CD14-positive monocyte (primary cell): ENCODE results near the gene MTMR12. TPM values are rescaled to one million over a fixed set of nuclear protein-coding genes. Genes with fewer than 3 reads are reported as not detected.
A peak's percentile ranks its signal among the peaks of the same experiment; 100 is the strongest.

ENCODE experiments used
- DNase-seq, 3 donors: peaks; one replicate each; pipeline ENCODE4 v3.0.0-alpha.2; 2011 to 2022
- H2AFZ ChIP-seq: 2 replicates; pipeline ENCODE4 v1.6.0; 2012; ENCODE audit warnings: mild to moderate bottlenecking, low read depth, low read length, inconsistent platforms; ENCODE audit not compliant: insufficient read depth, poor library complexity, severe bottlenecking
- H3K27ac ChIP-seq, 2 donors: 1 replicate in 1 of 2; 2 replicates in 1 of 2; pipeline ENCODE4 v1.5.1; 2012 to 2013; ENCODE audit warnings: low read length in 2 of 2, control low read depth in 1 of 2, inconsistent platforms in 1 of 2, low read depth in 1 of 2, mild to moderate bottlenecking in 1 of 2
- H3K27me3 ChIP-seq, 2 donors: one replicate each; pipeline versions ENCODE4 v1.6.0 to v1.6.1; 2011 to 2013; ENCODE audit warnings: low read length in 2 of 2; ENCODE audit not compliant: control insufficient read depth in 2 of 2, insufficient read depth in 2 of 2
- H3K36me3 ChIP-seq, 2 donors: replicated peaks in 1 of 2; 1 replicate in 1 of 2; 2 replicates in 1 of 2; pipeline versions ENCODE4 v1.5.1 to v1.6.1; 2012 to 2013; ENCODE audit warnings: low read length in 2 of 2, control low read depth in 1 of 2, inconsistent platforms in 1 of 2, mild to moderate bottlenecking in 1 of 2; ENCODE audit not compliant: insufficient read depth in 2 of 2, control insufficient read depth in 1 of 2
- H3K4me1 ChIP-seq, 2 donors: 1 replicate in 1 of 2; 2 replicates in 1 of 2; pipeline versions ENCODE4 v1.5.1 to v1.6.1; 2012 to 2013; ENCODE audit warnings: low read length in 2 of 2, control low read depth in 1 of 2, inconsistent platforms in 1 of 2, mild to moderate bottlenecking in 1 of 2, moderate library complexity in 1 of 2; ENCODE audit not compliant: insufficient read depth in 2 of 2, control insufficient read depth in 1 of 2
- H3K4me2 ChIP-seq: replicated peaks from 2 replicates; pipeline ENCODE3; 2012; ENCODE audit warnings: low read length, moderate library complexity, mild to moderate bottlenecking; ENCODE audit not compliant: poor library complexity, severe bottlenecking; ENCODE audit errors: extremely low read depth
- H3K4me3 ChIP-seq, 3 experiments: fragments of 200-600 bp in 1 of 3; sonication (generic) in 1 of 3; replicated peaks in 1 of 3; 1 replicate in 2 of 3; 2 replicates in 1 of 3; pipeline ENCODE4 v1.5.1; 2011 to 2013; ENCODE audit warnings: low read length in 3 of 3, mild to moderate bottlenecking in 3 of 3, control low read depth in 2 of 3, low read depth in 2 of 3, inconsistent platforms in 1 of 3, moderate library complexity in 1 of 3
- H3K79me2 ChIP-seq: 2 replicates; pipeline ENCODE4 v1.6.0; 2012; ENCODE audit warnings: mild to moderate bottlenecking, control low read depth, inconsistent platforms, low read length, moderate library complexity; ENCODE audit not compliant: insufficient read depth
- H3K9ac ChIP-seq: 2 replicates; pipeline ENCODE4 v1.6.0; 2017; ENCODE audit warnings: low read length, mild to moderate bottlenecking; ENCODE audit not compliant: insufficient read depth, poor library complexity, severe bottlenecking
- H3K9me3 ChIP-seq, 2 donors: replicated peaks in 1 of 2; 1 replicate in 1 of 2; 2 replicates in 1 of 2; pipeline versions ENCODE4 v1.5.1 to v1.6.1; 2012 to 2013; ENCODE audit warnings: low read length in 2 of 2, control low read depth in 1 of 2; ENCODE audit not compliant: control insufficient read depth in 1 of 2, insufficient read depth in 1 of 2
- H4K20me1 ChIP-seq: 2 replicates; pipeline ENCODE4 v1.6.0; 2012; ENCODE audit warnings: mild to moderate bottlenecking, low read length, control low read depth, moderate library complexity; ENCODE audit not compliant: insufficient read depth
- H3K27ac Mint-ChIP-seq, 7 donors: one replicate each; pipeline ENCODE4 v1.8.0; 2020; ENCODE audit warnings: mild to moderate bottlenecking in 7 of 7, mixed read lengths in 7 of 7, moderate library complexity in 6 of 7, inconsistent platforms in 2 of 7
- H3K27me3 Mint-ChIP-seq, 3 donors: one replicate each; pipeline ENCODE4 v1.8.0; 2021 to 2022; ENCODE audit warnings: low read depth in 3 of 3, mild to moderate bottlenecking in 3 of 3, mixed read lengths in 3 of 3, moderate library complexity in 3 of 3, inconsistent platforms in 1 of 3
- H3K36me3 Mint-ChIP-seq, 2 donors: one replicate each; pipeline ENCODE4 v1.8.0; 2020; ENCODE audit warnings: mixed read lengths in 2 of 2, inconsistent platforms in 1 of 2, mild to moderate bottlenecking in 1 of 2
- H3K4me1 Mint-ChIP-seq: one replicate; pipeline ENCODE4 v1.8.0; 2020; ENCODE audit warnings: mild to moderate bottlenecking, mixed read lengths
- H3K4me3 Mint-ChIP-seq, 2 donors: one replicate each; pipeline ENCODE4 v1.8.0; 2020; ENCODE audit warnings: mild to moderate bottlenecking in 2 of 2, mixed read lengths in 2 of 2, moderate library complexity in 1 of 2
- H3K9me3 Mint-ChIP-seq, 7 donors: one replicate each; pipeline ENCODE4 v1.8.0; 2020 to 2022; ENCODE audit warnings: mixed read lengths in 7 of 7, mild to moderate bottlenecking in 6 of 7, moderate library complexity in 6 of 7, inconsistent platforms in 2 of 7
- CTCF ChIP-seq: fragments of 200-600 bp; IDR thresholded peaks from one replicate; pipeline ENCODE4 v1.8.0; 2022; ENCODE audit warnings: antibody characterized with exemption, mild to moderate bottlenecking
- WGBS: methylation state at CpG from one replicate; pipeline ENCODE4 v1.1.5; 2013; ENCODE audit warnings: missing lambda C conversion rate; ENCODE audit not compliant: insufficient coverage; 5-methylcytosine and 5-hydroxymethylcytosine counted together
- intact Hi-C, 2 donors: fragments of 100-400 bp; cut with micrococcal nuclease; formaldehyde crosslinking; loops; one replicate each; pipeline versions ENCODE4 v1.15.0 to v1.15.1; 2023
- polyA plus RNA-seq, 3 donors: library from polyadenylated mRNA; depleted of rRNA in 1 of 3; unstranded in 2 of 3; stranded (reverse) in 1 of 3; fragments of 300-500 nt in 2 of 3; fragments of >200 nt in 1 of 3; fragmentation: Illumina TruSeq in 2 of 3; gene quantifications; 1 replicate in 2 of 3; 2 replicates in 1 of 3; pipeline ENCODE4 v1.2.3, GENCODE V29; 2012 to 2021

The MTMR12 gene
- polyA plus RNA-seq, 3 donors: 10.3 to 19.0 (median 17.3) TPM

DNA sequence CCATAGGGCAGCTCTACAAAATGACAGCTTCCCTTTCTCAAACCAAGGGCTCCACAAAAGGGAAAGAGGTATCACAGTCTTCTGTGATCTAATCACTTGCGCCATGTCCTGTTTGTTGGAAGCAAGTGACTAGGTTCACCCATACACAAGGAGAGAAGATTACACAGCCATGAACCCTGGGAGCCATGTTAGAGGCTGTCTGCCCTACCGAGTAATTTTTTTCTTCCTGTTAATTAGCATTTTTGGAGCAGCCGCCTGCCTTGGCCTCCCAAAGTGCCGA, 105.4 kb downstream of the MTMR12 start:
- intact Hi-C loops: no loop called here
- Histone ChIP-seq H3K9ac (no peak overlapping the region), H2AFZ (peak overlapping the region; percentile 68), H3K4me2 (no peak overlapping the region), H3K9me3 (no peaks in the 10 kb centered on the region), H3K4me3 (no peak overlapping the region), H3K4me1 (peaks cover 45 to 52% of the 10 kb centered on the region in 2 donors), H3K36me3 (no peaks in the 10 kb centered on the region), H3K27ac (peak overlapping the region; percentile 52 to 84), H4K20me1 (no peaks in the 10 kb centered on the region), H3K27me3 (no peaks in the 10 kb centered on the region), H3K79me2 (no peaks in the 10 kb centered on the region)
- Mint-ChIP-seq H3K36me3 (peaks cover 0 to 4% of the 10 kb centered on the region in 2 donors), H3K27ac (peak overlapping the region; percentile 85 to 96 (median 93)), H3K4me1 (peaks cover 46% of the 10 kb centered on the region), H3K4me3 (no peak overlapping the region), H3K27me3 (peaks cover 0 to 5% (median 0%) of the 10 kb centered on the region in 3 donors), H3K9me3 (peaks cover 0 to 4% (median 0%) of the 10 kb centered on the region in 7 donors)
- peak; percentile 71 to 75 (median 73) for DNase-seq
- 44% methylated on average over 2 of the region's 4 CpGs for WGBS
- TF ChIP-seq CTCF: no peak

- Histone ChIP-seq H4K20me1 (no peaks in the 10 kb centered on the region), H3K79me2 (no peaks in the 10 kb centered on the region), H3K4me1 (peaks cover 46 to 54% of the 10 kb centered on the region in 2 donors), H2AFZ (peak overlapping the region; percentile 68), H3K27me3 (no peaks in the 10 kb centered on the region), H3K4me2 (no peak overlapping the region), H3K27ac (peak overlapping the region; percentile 52 to 84), H3K9ac (no peak overlapping the region), H3K4me3 (no peak overlapping the region), H3K36me3 (no peaks in the 10 kb centered on the region), H3K9me3 (no peaks in the 10 kb centered on the region)
- Mint-ChIP-seq H3K36me3 (peaks cover 0 to 4% of the 10 kb centered on the region in 2 donors), H3K4me1 (peaks cover 48% of the 10 kb centered on the region), H3K4me3 (no peak overlapping the region), H3K27ac (peak overlapping the region; percentile 85 to 96 (median 93)), H3K27me3 (peaks cover 0 to 5% (median 0%) of the 10 kb centered on the region in 3 donors), H3K9me3 (peaks cover 0 to 4% (median 0%) of the 10 kb centered on the region in 7 donors)
- intact Hi-C loops: no loop called here
- no peak for DNase-seq
- TF ChIP-seq CTCF: no peak
- 93% methylated on average over 3 of the region's 13 CpGs for WGBS
Observed at GRCh38 chr5:32206509-32207354, 106.0 kb downstream of the MTMR12 start.
